Vagina (tissue), 2 donors: ENCODE data around the gene LRRC74A. TPM values are rescaled to one million over a fixed set of nuclear protein-coding genes. Genes with fewer than 3 reads are reported as not detected.

Source experiments
- DNase-seq, 2 donors: peaks; one replicate each; pipeline ENCODE4 v3.0.0-alpha.2; 2017; ENCODE audit errors: extremely low spot score in 2 of 2
- H3K27ac ChIP-seq: fragments of 200-600 bp; sonication (generic); one replicate; pipeline ENCODE4 v1.5.1; 2019
- H3K27me3 ChIP-seq: fragments of 200-600 bp; sonication (generic); one replicate; pipeline ENCODE4 v1.5.1; 2019
- H3K36me3 ChIP-seq, 2 donors: fragments of 200-600 bp; sonication (generic); one replicate each; pipeline ENCODE4 v1.5.1; 2017 to 2019
- H3K4me1 ChIP-seq: fragments of 200-600 bp; sonication (generic); one replicate; pipeline ENCODE4 v1.5.1; 2019
- H3K4me3 ChIP-seq, 2 donors: fragments of 200-600 bp; sonication (generic); 1 replicate in 1 of 2; 2 replicates in 1 of 2; pipeline ENCODE4 v1.5.1; 2016 to 2019
- H3K9me3 ChIP-seq: fragments of 200-600 bp; sonication (generic); one replicate; pipeline ENCODE4 v1.5.1; 2019
- POLR2A ChIP-seq, 2 donors: fragments of 450-650 bp; IDR thresholded peaks; one replicate each; pipeline ENCODE4 v1.6.1; 2017; ENCODE audit warnings: antibody characterized with exemption in 2 of 2, mild to moderate bottlenecking in 2 of 2, moderate library complexity in 2 of 2
- POLR2AphosphoS5 ChIP-seq, 2 donors: sonication (generic); formaldehyde crosslinking; IDR thresholded peaks; one replicate each; pipeline ENCODE4 v1.9.0; 2017; ENCODE audit warnings: antibody characterized with exemption in 2 of 2, mild to moderate bottlenecking in 2 of 2, low read depth in 1 of 2; ENCODE audit not compliant: insufficient read depth in 1 of 2
- intact Hi-C: fragments of 100-400 bp; cut with DNase I; formaldehyde crosslinking; loops from one replicate; pipeline ENCODE4 v1.15.1; 2023
- total RNA-seq: library from RNA; depleted of rRNA; stranded (reverse); fragments of >200 nt; gene quantifications from one replicate; pipeline ENCODE4 v1.2.3, GENCODE V29; 2016
- TF ChIP-seq, protein P1 (sequence below), 3 experiments: fragments of 450-650 bp in 2 of 3; fragments of 200-600 bp in 1 of 3; sonication (generic) in 1 of 3; IDR thresholded peaks; one replicate each; pipeline ENCODE4 v1.5.1; 2017 to 2019; ENCODE audit warnings: antibody characterized with exemption in 3 of 3, mild to moderate bottlenecking in 2 of 3, moderate library complexity in 2 of 3

LRRC74A gene
- total RNA-seq, 1 donor from 2014 or later: not detected

GRCh38 chr14:76820700-76821099, 5.5 kb upstream of the LRRC74A start:
- Histone ChIP-seq H3K27me3 (no peaks in the 10 kb centered on the region), H3K9me3 (no peaks in the 10 kb centered on the region), H3K27ac (no peak overlapping the region), H3K4me3 (no peak overlapping the region), H3K4me1 (no peaks in the 10 kb centered on the region), H3K36me3 (no peaks in the 10 kb centered on the region)
- no peak for DNase-seq
- TF ChIP-seq POLR2AphosphoS5 (IDR thresholded peaks at IDR 0.05; ENCODE audit: insufficient read depth in 1 of 2, low read depth in 1 of 2) (no peak), POLR2A (IDR thresholded peaks at IDR 0.05) (no peak)
- TF ChIP-seq, protein P1, sequence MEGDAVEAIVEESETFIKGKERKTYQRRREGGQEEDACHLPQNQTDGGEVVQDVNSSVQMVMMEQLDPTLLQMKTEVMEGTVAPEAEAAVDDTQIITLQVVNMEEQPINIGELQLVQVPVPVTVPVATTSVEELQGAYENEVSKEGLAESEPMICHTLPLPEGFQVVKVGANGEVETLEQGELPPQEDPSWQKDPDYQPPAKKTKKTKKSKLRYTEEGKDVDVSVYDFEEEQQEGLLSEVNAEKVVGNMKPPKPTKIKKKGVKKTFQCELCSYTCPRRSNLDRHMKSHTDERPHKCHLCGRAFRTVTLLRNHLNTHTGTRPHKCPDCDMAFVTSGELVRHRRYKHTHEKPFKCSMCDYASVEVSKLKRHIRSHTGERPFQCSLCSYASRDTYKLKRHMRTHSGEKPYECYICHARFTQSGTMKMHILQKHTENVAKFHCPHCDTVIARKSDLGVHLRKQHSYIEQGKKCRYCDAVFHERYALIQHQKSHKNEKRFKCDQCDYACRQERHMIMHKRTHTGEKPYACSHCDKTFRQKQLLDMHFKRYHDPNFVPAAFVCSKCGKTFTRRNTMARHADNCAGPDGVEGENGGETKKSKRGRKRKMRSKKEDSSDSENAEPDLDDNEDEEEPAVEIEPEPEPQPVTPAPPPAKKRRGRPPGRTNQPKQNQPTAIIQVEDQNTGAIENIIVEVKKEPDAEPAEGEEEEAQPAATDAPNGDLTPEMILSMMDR (IDR thresholded peaks at IDR 0.05): no peak
- intact Hi-C loops: no loop called here

DNA sequence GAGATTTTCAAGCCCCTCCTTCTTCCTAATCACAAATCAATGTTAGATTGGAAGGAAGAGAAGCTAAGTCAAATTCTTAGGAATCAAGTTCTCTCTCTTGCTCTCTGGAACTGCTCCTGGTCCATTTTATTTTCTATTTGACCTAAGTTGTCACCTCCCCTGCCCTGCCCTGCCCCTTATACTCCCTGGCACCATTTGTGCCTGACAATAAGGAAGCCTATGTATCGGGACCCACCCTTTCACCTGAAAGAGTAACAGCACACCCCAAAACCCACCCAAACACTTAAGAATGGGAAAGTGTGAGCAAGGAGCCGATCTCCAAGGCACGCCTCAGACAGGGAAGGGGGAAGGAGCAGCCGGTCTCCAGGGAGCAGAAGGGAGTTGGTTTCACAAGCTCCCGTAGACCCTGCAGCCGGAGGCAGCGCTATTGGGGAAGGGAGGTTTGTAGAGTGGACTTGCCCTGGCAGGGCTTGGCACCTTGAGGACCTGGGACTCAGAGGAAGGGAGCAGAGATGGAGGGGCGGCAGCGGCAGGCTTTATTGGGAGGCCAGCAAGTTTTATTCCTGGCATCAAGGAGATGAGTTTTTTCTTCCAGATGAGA, 1.6 kb downstream of the LRRC74A start:
- no peaks in the 10 kb centered on the region for H3K36me3 ChIP-seq
- intact Hi-C loops: no loop called here
- peak overlapping the region; percentile 41 for H3K27ac ChIP-seq
- H3K9me3 ChIP-seq: no peaks in the 10 kb centered on the region
- H3K27me3 ChIP-seq: no peaks in the 10 kb centered on the region
- no peak for DNase-seq
- H3K4me3 ChIP-seq: peak overlapping the region; percentile 29 to 40
- TF ChIP-seq POLR2A (IDR thresholded peaks at IDR 0.05): no peak
- TF ChIP-seq, protein P1 (IDR thresholded peaks at IDR 0.05): no peak
- TF ChIP-seq POLR2AphosphoS5 (IDR thresholded peaks at IDR 0.05; ENCODE audit: insufficient read depth in 1 of 2, low read depth in 1 of 2): no peak
- peaks cover 8% of the 10 kb centered on the region for H3K4me1 ChIP-seq

DNA sequence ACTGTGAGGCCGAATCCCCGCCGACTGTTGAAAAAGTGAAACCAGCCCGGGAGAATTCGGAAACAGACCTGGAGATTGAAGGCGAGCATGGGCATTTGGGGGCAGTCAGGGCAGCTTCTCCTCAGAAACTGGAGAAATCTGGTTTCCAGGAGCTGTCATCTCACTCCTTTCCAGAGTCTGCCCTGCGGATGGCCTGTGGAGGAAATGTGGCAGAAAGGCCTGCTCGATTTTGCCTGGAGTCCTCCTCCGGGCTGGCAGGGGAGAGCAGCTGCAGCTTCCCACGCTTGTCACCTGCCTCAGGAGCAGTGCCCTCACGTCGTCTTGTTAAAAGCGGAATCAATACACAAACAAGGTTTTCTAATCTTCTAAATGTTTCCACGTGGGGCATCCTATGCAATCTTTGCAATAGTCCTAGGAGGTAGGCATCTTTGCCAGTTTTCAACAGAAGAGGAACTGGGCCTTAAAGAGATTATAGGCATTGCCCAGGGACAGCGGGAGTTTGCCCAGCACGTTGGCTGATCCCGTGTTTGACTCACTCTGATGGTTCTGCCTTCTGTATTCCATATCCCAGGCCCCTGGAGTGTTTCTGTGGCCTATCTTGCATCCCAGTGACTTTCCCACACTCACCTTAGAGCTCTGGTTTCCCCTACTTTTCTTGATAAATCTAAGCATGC, 2.3 kb downstream of the LRRC74A start:
- Histone ChIP-seq H3K4me3 (peak overlapping the region; percentile 29 to 40), H3K27ac (peak overlapping the region; percentile 41), H3K36me3 (no peaks in the 10 kb centered on the region), H3K9me3 (no peaks in the 10 kb centered on the region), H3K27me3 (no peaks in the 10 kb centered on the region), H3K4me1 (peaks cover 8% of the 10 kb centered on the region)
- no peak for DNase-seq
- no peak for TF ChIP-seq POLR2AphosphoS5 (IDR thresholded peaks at IDR 0.05; ENCODE audit: insufficient read depth in 1 of 2, low read depth in 1 of 2)
- no peak for TF ChIP-seq POLR2A (IDR thresholded peaks at IDR 0.05)
- TF ChIP-seq, protein P1 (IDR thresholded peaks at IDR 0.05): no peak
- intact Hi-C loops: no loop called here

GRCh38 chr14:76829013-76829365, 2.8 kb downstream of the LRRC74A start:
- Histone ChIP-seq H3K36me3 (no peaks in the 10 kb centered on the region), H3K4me1 (peaks cover 8% of the 10 kb centered on the region), H3K27me3 (no peaks in the 10 kb centered on the region), H3K9me3 (no peaks in the 10 kb centered on the region), H3K27ac (no peak overlapping the region), H3K4me3 (no peak overlapping the region)
- no peak for DNase-seq
- TF ChIP-seq POLR2A (IDR thresholded peaks at IDR 0.05) (no peak), POLR2AphosphoS5 (IDR thresholded peaks at IDR 0.05; ENCODE audit: insufficient read depth in 1 of 2, low read depth in 1 of 2) (no peak)
- TF ChIP-seq, protein P1 (IDR thresholded peaks at IDR 0.05): no peak
- intact Hi-C loops: no loop called here
